ENCODE results near the gene INA.
"Not testable (repeated sequence)": the region's sequence is repeated elsewhere in the genome, so short reads cannot be mapped to it uniquely, and the experiment has no call there.

INA gene

GRCh38 chr10:103256613-103257012, 20.3 kb upstream of the INA start:
- Histone ChIP-seq H3K9me2 (ENCODE audit: low read depth, low read length) (no peaks in the 10 kb centered on the region), H2AFZ (ENCODE audit: low read length) (no peak overlapping the region), H3K79me2 (ENCODE audit: insufficient read depth, low read length) (no peaks in the 10 kb centered on the region), H3K4me1 (ENCODE audit: insufficient read depth, low read length, severe bottlenecking) (no peaks in the 10 kb centered on the region), H3K9me3 (ENCODE audit: low read length) (no peaks in the 10 kb centered on the region), H3K9ac (ENCODE audit: low read length) (no peak overlapping the region), H3K4me2 (ENCODE audit: low read length) (no peak overlapping the region), H3K4me3 (ENCODE audit: low read depth, low read length, poor library complexity, severe bottlenecking) (no peak overlapping the region), H3F3A (ENCODE audit: insufficient read depth, low read length) (no peaks in the 10 kb centered on the region), H3K36me3 (ENCODE audit: insufficient read depth, low read length) (no peaks in the 10 kb centered on the region), H4K20me1 (ENCODE audit: insufficient read depth, low read length) (no peaks in the 10 kb centered on the region), H3K27ac (ENCODE audit: low read depth, low read length, poor library complexity, severe bottlenecking) (no peak overlapping the region), H3K27me3 (ENCODE audit: insufficient read depth, low read length) (no peaks in the 10 kb centered on the region)
- TF ChIP-seq, protein P1, sequence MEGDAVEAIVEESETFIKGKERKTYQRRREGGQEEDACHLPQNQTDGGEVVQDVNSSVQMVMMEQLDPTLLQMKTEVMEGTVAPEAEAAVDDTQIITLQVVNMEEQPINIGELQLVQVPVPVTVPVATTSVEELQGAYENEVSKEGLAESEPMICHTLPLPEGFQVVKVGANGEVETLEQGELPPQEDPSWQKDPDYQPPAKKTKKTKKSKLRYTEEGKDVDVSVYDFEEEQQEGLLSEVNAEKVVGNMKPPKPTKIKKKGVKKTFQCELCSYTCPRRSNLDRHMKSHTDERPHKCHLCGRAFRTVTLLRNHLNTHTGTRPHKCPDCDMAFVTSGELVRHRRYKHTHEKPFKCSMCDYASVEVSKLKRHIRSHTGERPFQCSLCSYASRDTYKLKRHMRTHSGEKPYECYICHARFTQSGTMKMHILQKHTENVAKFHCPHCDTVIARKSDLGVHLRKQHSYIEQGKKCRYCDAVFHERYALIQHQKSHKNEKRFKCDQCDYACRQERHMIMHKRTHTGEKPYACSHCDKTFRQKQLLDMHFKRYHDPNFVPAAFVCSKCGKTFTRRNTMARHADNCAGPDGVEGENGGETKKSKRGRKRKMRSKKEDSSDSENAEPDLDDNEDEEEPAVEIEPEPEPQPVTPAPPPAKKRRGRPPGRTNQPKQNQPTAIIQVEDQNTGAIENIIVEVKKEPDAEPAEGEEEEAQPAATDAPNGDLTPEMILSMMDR (IDR thresholded peaks at IDR 0.05; ENCODE audit: low read length), result no peak
- TF ChIP-seq EZH2 (IDR thresholded peaks at IDR 0.05; ENCODE audit: borderline replicate concordance, low read length), result no peak

- Histone ChIP-seq H3K4me3 (ENCODE audit: low read depth, low read length, poor library complexity, severe bottlenecking) (no peak overlapping the region), H3K36me3 (ENCODE audit: insufficient read depth, low read length) (no peaks in the 10 kb centered on the region), H3F3A (ENCODE audit: insufficient read depth, low read length) (no peaks in the 10 kb centered on the region), H3K27ac (ENCODE audit: low read depth, low read length, poor library complexity, severe bottlenecking) (no peak overlapping the region), H3K9ac (ENCODE audit: low read length) (no peak overlapping the region), H3K79me2 (ENCODE audit: insufficient read depth, low read length) (no peaks in the 10 kb centered on the region), H3K9me2 (ENCODE audit: low read depth, low read length) (no peaks in the 10 kb centered on the region), H3K4me1 (ENCODE audit: insufficient read depth, low read length, severe bottlenecking) (no peaks in the 10 kb centered on the region), H3K27me3 (ENCODE audit: insufficient read depth, low read length) (no peaks in the 10 kb centered on the region), H3K9me3 (ENCODE audit: low read length) (no peaks in the 10 kb centered on the region), H2AFZ (ENCODE audit: low read length) (no peak overlapping the region), H4K20me1 (ENCODE audit: insufficient read depth, low read length) (no peaks in the 10 kb centered on the region), H3K4me2 (ENCODE audit: low read length) (no peak overlapping the region)
- TF ChIP-seq EZH2 (IDR thresholded peaks at IDR 0.05; ENCODE audit: borderline replicate concordance, low read length), result no peak
- TF ChIP-seq, protein P1 (IDR thresholded peaks at IDR 0.05; ENCODE audit: low read length), result no peak
Observed at GRCh38 chr10:103257812-103258211, 19.1 kb upstream of the INA start.

GRCh38 chr10:103258928-103259327, 18.0 kb upstream of the INA start:
- not testable (repeated sequence) for H3K9ac ChIP-seq (ENCODE audit: low read length); H3K9me3 ChIP-seq (ENCODE audit: low read length); H3K36me3 ChIP-seq (ENCODE audit: insufficient read depth, low read length); H4K20me1 ChIP-seq (ENCODE audit: insufficient read depth, low read length); H3F3A ChIP-seq (ENCODE audit: insufficient read depth, low read length); H3K4me3 ChIP-seq (ENCODE audit: low read depth, low read length, poor library complexity, severe bottlenecking); H3K27ac ChIP-seq (ENCODE audit: low read depth, low read length, poor library complexity, severe bottlenecking); H3K4me1 ChIP-seq (ENCODE audit: insufficient read depth, low read length, severe bottlenecking); H2AFZ ChIP-seq (ENCODE audit: low read length); H3K9me2 ChIP-seq (ENCODE audit: low read depth, low read length); H3K4me2 ChIP-seq (ENCODE audit: low read length); H3K79me2 ChIP-seq (ENCODE audit: insufficient read depth, low read length); H3K27me3 ChIP-seq (ENCODE audit: insufficient read depth, low read length)

DNA sequence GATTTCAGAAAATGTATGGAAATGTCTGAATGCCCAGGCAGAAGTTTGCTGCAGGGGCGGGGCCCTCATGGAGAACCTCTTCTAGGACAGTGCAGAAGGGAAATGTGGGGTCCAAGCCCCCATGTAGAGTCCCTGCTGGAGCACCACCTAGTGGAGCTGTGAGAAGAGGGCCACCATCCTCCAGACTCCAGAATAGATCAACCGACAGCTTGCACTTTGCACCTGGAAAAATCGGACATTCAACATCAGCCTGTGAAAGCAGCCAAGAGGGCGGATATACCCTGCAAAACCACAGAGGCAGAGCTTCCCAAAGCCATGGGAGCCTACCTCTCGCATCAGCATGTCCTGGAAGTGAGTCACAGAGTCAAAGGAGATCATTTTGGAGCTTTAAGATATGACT, 16.9 kb upstream of the INA start:
- no peak for TF ChIP-seq EZH2 (IDR thresholded peaks at IDR 0.05; ENCODE audit: borderline replicate concordance, low read length)
- TF ChIP-seq, protein P1 (IDR thresholded peaks at IDR 0.05; ENCODE audit: low read length), result no peak
- H2AFZ ChIP-seq (ENCODE audit: low read length), result no peak overlapping the region
- H3F3A ChIP-seq (ENCODE audit: insufficient read depth, low read length), result no peaks in the 10 kb centered on the region
- H3K36me3 ChIP-seq (ENCODE audit: insufficient read depth, low read length), result no peaks in the 10 kb centered on the region
- H3K4me1 ChIP-seq (ENCODE audit: insufficient read depth, low read length, severe bottlenecking), result no peaks in the 10 kb centered on the region
- H3K79me2 ChIP-seq (ENCODE audit: insufficient read depth, low read length), result no peaks in the 10 kb centered on the region
- H3K4me3 ChIP-seq (ENCODE audit: low read depth, low read length, poor library complexity, severe bottlenecking), result no peak overlapping the region
- H3K27ac ChIP-seq (ENCODE audit: low read depth, low read length, poor library complexity, severe bottlenecking), result no peak overlapping the region
- H3K9me3 ChIP-seq (ENCODE audit: low read length), result no peaks in the 10 kb centered on the region
- H3K27me3 ChIP-seq (ENCODE audit: insufficient read depth, low read length), result no peaks in the 10 kb centered on the region
- H3K9ac ChIP-seq (ENCODE audit: low read length), result no peak overlapping the region
- H4K20me1 ChIP-seq (ENCODE audit: insufficient read depth, low read length), result no peaks in the 10 kb centered on the region
- no peak overlapping the region for H3K4me2 ChIP-seq (ENCODE audit: low read length)
- H3K9me2 ChIP-seq (ENCODE audit: low read depth, low read length), result no peaks in the 10 kb centered on the region
